ENCODE results near the gene PGAM2.
"Not testable (repeated sequence)": the region's sequence is repeated elsewhere in the genome, so short reads cannot be mapped to it uniquely, and the experiment has no call there.

Gene PGAM2

DNA sequence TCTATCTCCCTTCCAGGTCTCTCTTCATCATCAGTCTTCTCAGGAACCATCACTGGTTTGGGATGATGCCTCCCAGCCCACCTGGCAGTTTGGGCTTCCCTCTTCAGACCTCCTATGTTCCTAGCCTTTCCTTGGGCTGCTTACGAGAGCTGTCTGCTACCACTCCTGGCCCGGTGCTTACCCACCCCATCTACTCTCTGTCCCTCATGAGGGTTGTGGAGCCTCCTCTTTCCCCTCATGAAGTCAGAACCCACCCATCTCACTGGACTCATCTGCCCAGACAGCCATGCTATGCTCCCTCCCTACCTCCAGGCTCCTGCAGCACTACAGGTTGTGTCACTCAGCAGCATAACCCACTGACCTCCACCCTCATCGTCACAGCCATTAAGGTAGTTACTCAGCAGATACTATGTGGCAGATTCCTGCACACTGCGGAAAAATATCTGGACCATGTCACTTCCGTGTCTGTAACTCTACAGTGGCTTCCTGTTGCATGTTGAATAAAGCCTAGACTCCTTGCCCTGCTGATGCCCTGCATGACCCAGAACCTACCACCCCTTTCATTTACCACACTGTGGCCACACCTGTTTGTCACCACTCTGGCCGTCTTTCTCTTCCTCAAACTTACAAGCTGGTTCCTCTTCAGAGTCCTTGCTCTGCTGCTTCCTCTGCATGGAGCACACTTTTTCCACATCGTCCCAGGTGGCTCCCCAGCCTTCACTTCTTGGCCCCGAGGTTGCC is 18.9 kb downstream of the PGAM2 start:
- DNase-seq = no peak

DNA sequence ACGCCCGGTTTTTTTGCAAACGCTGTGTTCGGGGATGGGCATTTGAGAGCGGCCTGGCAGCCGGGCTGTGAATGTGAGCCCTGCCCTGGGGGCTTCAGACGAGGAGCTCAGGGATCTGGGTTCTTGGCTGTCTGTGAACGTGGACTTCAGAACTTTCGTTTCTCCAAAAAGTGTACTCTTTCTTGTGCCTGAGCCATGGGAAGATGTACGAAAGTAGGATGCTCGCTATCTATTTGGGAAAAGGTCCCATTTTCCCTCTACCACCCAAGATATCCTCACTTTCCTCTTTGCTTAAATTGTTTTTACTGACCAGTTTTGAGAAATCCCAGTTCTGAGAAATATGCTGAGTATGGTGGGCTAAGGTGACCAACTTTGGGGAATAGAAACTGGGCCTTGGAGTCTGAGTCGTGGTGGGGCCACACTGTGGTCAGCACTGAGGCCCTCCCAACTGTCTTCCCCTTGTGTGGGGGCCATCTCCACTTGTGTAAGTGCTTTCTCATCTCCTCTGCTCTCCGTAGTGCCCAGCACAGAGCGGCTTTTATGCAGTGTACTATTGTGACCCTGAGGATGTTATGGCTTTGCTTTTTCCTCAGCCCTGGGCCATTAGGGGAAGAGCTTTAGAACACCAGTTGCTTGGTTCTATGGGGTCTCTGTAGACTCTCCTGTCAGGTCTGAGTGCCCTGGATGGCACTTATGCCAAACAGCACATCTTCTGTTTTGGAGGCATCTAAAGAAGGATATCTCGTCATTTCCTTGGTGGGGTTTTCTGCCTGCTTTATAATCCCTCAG is 19.9 kb downstream of the PGAM2 start:
- DNase-seq = no peak

DNA sequence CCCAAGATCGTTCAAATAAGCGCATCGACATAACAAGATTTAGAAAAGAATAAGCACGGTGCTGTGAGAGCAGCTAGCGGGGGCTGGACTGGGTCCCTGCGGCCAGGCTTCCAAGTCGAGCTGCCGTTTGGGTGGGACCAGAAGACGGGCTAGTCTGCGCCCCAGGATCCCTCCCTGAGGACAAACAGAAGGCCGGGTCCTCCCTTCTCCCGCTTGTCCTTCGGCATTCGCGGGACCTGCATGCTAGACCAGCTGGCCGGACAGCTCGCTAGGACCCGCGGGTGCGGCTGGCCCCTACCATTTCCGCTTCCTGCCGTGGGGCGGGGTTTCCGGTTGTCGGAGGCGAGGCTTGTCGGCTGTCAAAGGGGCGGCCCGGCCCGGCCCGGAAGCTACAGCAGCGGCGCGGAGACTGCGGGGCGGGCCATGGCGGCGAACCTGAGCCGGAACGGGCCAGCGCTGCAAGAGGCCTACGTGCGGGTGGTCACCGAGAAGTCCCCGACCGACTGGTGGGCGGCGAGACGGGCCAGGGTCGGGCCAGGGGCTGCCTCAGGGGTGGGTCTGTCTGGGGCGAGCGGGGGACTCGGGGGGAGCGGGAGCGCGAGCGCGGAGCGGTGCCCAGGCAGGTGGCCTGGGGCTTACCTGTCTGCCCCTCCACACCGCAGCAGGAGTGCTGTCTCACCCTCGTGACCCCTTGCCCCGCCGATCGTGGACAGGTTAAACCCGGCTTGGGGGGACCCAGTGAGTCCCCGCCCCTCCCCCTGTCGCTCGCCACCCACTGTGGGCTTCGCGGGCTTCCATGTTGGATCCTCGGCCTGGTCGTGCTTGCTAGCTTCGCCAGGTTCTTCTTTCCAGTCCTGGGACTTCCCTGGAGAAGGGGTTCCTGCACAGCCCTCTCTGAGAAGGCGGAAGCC is 20.8 kb downstream of the PGAM2 start, which contains the start of gene DBNL:
TSS of gene DBNL (plus strand) at position 388 of the 911 bp plus-strand sequence. CDS start at position 424, 36 bp downstream.
- peak; percentile 93 for DNase-seq

DNA sequence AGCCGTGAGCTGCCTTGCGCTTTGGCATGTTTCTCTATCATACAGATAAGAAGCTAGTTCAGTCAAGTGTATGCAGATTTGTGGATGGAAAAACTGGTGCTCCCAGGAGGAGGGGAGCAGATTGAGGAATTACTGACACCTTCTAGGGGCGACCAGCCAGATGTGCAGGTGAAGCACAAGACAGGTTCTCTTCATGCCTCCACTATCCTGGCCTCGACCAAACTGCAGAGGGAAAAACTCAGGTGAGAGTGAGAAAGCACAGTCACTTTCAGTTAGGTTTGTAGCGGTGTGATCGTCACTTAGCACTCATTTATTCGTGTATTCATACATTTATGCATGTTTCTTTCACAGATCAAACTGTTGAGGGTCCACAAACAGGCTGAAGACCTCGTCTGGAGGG is 21.5 kb downstream of the PGAM2 start:
- DNase-seq = no peak

DNA sequence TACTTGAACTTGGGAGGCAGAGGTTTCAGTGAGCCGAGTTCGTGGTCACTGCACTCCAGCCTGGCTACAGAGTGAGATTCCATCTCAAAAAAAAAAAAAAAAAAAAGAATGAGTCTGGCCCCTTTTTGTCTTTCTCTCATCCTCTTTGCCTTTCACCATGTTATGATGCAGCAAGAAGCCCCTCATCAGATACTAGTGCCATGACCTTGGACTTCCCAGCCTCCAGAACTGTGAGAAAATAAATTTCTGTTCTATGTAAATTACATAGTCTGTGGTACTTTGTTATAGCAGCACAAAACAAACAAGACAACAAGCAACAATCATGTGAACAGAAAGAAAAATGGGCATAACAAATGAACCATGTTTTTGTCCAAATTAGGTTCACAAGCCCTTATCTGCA is 23.1 kb downstream of the PGAM2 start:
- DNase-seq = no peak

DNA sequence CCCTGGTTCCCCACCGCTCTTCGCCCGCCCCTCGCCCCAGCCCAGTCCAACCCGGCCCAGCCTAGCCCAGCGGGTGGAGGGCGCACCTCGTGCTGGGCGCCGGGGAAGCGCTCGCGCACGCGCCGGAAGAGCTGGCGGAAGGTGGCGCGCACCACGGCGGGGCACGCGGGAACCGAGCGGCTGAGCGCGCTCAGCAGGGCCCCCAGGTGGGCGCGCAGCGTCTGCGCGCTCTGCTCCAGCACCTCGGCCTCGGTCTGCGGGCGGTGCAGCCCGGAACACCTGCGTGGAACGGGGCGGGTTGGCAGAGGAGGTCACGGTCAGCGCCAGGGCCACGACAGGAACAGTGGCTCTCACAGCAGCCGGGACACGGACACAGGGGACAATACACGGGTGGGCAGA is 24.9 kb downstream of the PGAM2 start:
- peak; percentile 69 for DNase-seq

DNA sequence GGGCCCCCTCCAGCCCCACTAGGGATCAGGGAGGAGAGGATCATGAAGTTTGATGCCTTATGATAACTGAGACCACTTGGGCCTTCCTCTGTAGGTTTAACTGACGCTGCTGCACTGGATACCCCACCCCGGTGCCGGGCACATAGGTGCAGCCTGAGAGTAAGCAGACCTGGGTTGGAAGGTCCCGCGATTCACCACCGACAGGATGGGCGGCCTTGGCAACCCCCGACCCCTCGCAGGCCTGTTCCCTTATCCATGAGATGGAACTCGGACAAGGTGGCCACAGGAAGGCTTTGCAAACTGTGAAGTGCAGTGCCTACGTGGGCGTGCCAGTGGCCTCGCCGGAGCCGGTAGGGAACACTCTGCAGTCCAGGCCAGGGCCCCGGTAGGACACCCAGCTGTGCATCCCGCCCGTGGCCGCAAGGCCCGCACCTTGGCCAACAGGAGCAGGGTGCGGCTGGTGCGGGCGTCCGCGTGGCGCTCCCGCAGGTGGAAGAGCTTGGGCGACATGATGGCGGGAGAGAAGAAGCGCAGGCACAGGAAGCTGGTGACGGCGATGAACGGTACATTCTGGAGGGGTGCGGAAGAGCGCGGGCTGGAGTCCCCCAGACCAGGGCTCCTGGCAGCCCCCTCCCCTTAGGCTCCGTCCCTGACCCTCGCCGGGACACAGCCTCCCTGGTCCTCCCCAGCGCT is 25.4 kb downstream of the PGAM2 start:
- not testable (repeated sequence) for DNase-seq

DNA sequence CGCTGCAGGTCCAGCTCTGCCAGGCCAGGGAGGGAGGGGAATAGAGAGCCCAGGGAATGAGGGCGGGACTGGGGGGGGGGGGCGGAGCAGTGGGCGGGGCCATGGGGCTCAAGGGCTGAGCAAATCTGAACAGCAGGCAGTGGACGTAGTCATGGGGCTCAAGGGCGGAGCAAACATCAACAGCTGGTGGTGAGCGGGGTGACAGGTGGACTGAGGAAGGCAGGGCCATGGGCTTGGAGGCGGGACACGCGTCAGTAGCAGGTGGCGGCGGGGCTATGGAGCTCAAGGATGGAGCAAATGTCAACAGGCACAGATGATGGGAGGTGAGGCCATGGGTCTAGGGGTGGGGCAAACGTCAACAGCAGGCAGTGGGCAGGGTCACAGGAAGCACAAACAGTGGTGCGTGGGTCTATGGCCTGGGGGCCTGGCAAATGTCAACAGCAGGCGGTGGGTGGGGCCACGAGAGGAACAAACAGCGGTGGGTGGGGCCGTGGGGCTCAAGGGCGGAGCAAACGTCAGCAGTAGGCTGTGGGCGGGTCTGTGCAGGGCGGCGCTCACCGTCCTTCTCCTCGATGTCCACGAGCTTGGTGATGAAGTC is 26.3 kb downstream of the PGAM2 start:
- DNase-seq = peak; percentile 70

DNA sequence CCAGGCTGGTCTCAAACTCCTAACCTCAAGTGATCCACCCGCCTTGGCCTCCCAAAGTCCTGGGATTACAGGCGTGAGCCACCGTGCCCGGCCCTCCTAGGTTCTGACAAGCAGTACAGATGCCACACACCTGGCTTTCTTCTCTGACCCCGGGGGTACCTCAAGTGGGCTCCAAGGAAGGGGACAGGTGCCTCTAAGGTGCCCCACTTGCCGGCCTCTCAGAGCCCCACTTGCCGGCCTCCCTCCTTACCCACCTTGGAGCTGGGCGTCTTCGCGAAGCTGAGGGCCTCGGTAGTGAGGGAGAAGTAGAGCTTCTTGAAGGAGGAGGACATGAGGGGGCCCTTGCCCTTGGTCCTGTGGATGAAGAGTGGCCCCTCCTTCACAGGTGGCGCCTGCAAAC is 26.8 kb downstream of the PGAM2 start:
- DNase-seq = not testable (repeated sequence)

DNA sequence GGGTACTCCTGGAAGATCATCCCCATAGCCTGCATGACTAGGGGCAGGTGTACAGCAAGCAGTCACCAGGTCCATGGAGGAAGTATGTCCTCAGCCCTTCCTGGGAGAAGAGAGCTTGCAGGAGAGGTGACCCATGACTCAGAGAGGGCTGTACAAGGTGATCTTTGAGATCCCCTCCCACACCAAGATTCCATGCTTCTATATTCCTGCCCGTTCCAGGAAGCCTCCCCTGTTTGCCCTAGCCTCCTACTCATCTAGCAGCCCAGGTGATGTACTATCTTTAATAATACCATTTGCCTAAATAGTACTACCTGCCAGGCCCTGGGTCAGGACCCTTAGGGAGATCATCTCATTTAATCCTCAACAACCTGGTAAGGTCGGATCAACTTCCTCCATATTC is 27.4 kb downstream of the PGAM2 start:
- not testable (repeated sequence) for DNase-seq

DNA sequence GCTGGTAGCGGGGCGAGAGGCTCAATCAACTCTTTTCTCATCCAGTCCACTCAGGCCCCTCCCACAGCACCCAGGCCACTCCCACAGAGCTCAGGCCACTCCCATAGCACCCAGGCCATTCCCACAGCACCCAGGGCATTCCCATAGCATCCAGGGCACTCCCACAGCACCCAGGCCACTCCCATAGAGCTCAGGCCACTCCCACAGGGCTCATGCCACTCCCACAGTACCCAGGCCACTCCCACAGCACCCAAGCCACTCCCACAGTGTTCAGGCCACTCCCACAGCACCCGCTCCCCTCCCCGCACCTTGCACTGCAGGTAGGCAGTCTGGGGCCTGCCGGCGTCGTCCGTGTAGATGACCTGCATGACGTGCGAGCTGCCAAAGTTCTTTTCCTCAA is 29.0 kb downstream of the PGAM2 start:
- peak; percentile 42 for DNase-seq

DNA sequence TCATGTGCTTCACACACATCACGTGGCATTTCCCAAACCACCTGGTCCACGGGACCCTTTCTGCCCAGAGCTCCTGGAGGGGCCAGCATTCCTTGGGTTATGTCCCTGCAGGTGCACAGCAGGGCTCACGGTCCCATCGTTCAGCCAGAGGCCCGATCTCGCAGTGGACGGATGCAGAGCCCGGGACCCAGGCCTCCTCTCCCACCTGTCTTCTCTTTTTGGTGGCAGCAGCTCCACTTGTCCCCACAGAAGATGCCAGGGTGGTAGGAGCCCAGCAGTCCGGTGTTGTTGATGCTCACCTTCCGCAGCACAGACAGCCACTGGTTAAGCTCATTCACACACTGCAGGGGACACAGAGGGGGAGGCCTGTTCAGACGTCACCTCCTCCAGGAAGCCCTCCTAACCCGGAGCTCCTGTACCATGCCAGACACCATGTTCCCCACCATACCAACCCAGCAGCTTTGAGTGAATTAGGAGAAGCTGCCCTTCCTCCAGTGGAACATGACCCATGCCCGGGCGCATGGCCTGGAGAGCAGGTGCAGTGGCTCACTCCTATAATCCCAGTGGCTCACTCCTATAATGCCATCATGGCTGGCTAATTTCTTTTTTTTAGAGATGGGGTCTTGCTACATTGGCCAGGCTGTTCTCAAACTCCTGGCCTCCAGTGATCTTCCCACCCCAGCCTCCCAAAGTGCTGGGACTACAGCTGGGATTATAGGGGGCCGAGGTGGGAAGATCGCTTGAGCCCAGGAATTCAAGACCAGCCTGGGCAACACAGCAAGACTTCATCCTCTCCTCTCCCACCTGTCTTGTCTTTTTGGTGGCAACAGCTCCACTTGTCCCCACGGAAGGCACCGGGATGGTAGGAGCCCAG is 31.2 kb downstream of the PGAM2 start:
- DNase-seq = not testable (repeated sequence)

DNA sequence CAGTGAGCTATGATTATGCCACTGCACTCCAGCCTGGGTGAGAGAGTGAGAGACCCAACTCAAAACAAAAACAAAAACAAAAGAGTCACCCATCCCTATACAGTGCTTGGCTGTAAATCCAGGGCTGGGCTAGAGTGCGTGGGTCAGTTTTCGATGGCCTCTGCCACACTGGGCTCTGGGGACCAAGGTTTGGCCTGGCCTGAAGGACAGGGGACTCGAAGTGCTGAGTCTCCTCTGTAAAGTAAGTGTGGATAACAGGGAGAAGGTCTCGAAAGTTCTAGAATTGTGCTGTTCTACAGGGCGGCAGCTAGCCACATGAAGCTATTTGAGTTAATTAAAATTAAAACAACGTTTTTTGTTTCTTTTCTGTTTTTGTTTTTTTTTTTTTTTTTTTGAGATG is 33.3 kb downstream of the PGAM2 start:
- DNase-seq = not testable (repeated sequence)

DNA sequence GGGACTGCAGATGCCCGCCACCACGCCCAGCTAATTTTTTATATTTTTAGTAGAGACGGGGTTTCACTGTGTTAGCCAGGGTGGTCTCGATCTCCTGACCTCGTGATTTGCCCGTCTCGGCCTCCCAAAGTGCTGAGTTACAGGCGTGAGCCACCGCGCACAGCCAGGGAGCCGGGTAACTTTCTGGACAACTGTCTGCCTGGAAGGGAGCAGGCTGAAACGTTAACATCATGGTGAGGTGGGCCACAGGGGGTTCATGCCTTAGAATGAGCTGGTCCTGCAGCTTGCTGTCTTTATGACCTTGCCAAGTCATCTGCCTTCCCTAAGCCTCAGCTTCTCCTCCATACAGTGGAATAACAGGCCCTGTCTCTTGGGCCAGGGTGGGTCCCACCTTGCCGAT is 34.0 kb downstream of the PGAM2 start:
- not testable (repeated sequence) for DNase-seq

DNA sequence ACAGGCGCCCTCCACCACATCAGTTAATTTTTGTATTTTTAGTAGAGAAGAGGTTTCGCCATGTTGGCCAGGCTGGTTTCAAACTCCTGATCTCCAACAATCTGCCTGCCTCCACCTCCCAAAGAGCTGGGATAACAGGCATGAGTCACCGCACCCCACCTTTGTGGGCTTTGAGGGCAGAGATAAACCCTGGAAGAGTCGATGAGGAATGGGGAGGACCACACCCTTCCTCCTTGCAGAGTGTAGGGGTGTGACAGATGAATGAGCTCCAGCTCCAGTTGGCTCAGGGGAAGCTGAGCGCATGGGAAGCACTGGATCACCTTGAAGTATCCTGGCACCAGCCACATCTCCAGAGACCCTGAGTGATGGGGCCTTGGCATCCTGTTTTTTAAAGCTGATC is 35.3 kb downstream of the PGAM2 start:
- not testable (repeated sequence) for DNase-seq

DNA sequence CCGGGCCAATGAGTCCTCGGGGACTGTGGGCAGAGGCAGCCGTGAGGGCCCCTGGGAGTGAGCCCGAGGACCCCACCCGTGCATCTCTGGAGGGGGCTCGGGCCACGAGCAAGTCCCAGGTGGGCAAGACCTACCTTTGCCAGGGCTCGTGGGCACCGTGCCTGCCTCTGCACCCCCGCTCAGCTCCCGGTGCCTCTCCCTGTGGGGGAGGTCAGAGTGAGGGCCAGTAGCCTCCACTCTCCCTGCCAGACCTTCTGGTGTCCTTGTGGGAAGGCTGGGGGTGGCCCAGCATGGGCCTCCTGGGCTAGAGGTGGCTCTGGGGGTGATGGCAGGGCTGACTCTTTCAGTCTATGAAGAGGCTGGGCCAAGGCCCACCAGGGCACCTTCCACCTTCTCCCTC is 35.9 kb downstream of the PGAM2 start:
- not testable (repeated sequence) for DNase-seq

DNA sequence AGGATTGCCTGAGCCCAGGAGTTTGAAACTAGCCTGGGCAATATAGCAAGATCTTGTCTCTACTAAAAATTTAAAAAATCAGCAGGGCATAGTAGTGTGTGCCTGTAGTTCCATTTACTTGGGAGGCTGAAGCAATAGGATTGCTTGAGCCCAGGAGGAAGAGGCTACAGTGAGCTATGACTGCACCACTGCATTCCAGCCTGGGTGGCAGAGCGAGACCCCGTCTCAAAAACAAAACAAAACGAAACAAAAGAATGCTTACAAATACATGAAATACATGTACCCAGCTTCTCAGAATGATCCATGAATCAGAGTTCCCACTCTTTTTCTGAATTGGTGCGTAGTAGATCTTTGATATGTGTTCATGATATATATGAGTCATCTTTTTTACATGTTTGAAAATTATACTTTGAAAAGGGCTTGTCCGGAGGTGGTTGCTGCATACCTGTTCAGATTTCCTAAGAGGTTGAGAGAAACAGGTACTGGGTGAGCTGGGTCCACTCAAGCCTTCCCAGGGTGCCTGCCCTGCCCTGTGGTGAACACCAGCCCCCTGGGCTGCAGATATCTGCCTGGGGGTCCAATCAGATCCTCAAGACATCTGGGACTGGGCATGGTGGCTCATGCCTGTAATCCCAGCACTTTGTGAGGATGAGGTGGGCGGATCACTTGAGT is 42.4 kb downstream of the PGAM2 start:
- not testable (repeated sequence) for DNase-seq

DNA sequence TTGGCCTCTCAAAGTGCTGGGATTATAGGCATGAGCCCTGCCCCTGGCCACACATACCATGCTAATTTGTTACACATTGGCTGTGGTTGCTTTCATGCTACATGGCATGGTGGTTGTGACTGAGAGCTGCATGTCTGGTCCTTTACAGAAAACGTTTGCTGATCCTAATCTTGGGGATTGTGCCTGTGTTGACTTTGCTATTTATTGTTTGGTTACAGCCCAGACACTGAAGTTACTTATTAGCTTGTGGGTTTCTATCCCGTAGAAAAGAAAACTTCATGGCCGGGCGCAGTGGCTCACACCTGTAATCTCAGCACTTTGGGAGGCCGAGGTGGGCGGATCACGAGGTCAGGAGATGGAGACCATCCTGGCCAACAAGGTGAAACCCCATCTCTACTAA is 43.3 kb downstream of the PGAM2 start:
- not testable (repeated sequence) for DNase-seq

DNA sequence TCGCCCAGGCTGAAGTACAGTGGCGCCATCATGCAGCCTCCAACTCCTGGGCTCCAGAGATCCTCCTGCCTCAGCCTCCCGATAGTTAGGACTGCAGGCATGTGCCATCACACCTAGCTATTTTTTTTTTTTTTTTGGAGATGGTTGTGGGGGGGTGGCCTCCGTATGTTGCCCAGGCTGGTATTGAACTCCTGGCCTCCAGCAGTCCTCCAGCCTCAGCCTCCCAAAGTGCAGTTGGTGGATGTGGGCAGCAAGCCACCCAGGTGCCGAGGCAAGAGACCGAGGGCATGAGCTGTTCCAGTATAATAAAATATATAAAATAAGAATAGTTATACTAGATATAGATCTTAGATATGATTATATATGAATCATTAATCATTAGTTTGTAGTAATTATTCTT is 45.5 kb downstream of the PGAM2 start:
- DNase-seq = not testable (repeated sequence)

Data from stimulated activated CD4-positive, alpha-beta T cell treated with anti-CD3 and anti-CD28 coated beads, Interleukin-4, amount 100 ng/mL, for 1 hour (primary cell).